ENCODE results near the gene OR9A4.

Gene OR9A4

DNA sequence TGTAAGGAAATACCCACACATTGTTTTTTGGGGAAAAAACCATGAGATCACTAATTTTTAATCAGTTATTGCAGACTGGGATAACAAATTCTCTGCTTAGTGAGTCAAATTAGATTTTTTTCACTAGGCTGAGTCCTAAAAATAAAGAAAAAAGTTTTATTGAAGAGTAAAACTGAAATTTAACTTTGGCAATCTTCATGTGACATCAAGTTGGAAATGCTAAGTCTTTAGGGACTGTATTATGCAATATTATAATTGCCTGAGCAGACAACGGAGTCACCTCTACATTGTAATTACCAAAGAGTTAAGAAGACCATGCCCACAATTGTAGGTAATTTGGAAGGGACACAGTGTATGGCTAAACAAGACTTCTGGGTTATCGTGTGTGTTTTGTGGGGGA, 32.8 kb downstream of the OR9A4 start:
- no peak for DNase-seq

- DNase-seq, result no peak
These were observed 33.3 kb downstream of the OR9A4 start for GRCh38 chr7:141949451-141949850.

- no peak for DNase-seq
These were observed 33.7 kb downstream of the OR9A4 start for GRCh38 chr7:141949911-141950310.

DNA sequence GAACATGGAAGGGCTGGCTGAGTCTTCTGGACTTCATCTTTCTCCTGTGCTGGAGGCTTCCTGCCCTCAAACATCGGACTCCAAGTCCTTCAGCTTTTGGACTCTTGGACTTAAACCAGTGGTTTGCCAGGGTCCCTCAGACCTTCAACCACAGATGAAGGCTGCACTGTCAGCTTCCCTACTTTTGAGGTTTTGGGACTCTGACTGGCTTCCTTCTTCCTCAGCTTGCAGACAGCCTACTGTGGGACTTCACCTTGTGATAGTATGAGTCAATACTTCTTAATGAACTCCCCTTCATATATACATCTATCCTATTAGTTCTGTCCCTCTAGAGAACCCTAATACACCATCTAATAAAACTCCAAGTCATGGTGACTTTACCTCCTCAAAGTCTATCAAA, 34.6 kb downstream of the OR9A4 start:
- DNase-seq, result no peak

- DNase-seq, result no peak
These were observed 36.3 kb downstream of the OR9A4 start for GRCh38 chr7:141952461-141952860.

- no peak for DNase-seq
These were observed 38.1 kb downstream of the OR9A4 start for GRCh38 chr7:141954334-141954733.

DNA sequence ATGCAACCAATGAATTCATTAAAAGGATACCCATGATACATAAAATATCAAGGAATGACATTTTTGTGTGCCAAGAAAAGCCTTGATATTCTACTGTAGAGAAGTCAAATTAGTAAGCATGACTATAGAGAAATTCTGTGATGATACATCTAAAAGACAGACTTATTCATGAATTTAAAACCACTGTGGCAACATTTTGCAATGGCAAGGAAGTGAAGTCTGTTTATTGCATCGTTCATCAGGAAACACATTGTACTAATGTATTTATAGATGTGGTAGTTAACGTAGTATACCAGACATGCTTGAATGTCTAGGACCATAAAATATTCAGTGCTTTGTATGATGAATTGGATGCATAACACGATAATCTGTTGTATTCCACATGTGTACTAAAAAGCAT, 39.9 kb downstream of the OR9A4 start:
- no peak for DNase-seq

DNA sequence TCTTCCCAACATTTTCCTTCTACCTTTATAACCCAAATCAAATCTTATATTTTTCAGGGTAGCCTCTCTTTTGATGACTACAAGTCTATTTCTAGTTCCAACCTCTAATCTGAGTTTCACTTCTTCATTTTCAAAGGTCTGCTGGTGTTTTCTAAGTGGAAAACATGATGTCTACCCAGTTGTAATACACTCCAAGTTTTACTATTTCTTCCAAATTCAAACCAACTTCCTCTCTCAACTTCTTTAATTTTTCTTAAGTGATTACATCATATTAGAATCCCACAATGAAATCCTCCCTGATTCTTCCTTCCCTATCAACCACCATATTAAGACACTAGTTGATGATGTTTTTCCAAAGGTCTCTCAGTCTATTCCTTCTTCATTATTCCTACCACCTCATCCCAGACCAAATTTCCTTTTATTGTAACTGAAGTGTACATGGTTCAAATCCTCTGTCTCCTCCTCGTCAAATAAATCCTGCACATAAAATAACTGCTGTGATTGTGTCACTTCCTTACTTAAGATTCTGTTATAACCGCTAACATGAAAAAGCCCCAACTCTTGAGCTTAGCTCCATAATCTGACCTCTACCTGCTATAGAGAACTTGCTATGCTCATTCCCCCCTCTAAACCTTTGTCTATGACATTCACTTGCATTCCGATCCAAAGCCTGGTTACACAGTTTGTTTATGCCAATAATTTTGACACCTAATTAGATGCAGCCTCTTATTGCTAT, 44.7 kb downstream of the OR9A4 start:
- no peak for DNase-seq

Measured in NCI-H226 (cell line).